Measurements from ENCODE around the gene KCNIP4. TPM values are rescaled to one million over a fixed set of nuclear protein-coding genes. Genes with fewer than 3 reads are reported as not detected.
A peak's percentile ranks its signal among the peaks of the same experiment; 100 is the strongest.

KCNIP4 gene
- total and polyA plus RNA-seq, 10 of the 15 experiments (the other 5 are each of a cell fraction or from before 2014, with no cell fraction given): 0.03 to 0.23 (median 0.13) TPM; not detected in 7

DNA sequence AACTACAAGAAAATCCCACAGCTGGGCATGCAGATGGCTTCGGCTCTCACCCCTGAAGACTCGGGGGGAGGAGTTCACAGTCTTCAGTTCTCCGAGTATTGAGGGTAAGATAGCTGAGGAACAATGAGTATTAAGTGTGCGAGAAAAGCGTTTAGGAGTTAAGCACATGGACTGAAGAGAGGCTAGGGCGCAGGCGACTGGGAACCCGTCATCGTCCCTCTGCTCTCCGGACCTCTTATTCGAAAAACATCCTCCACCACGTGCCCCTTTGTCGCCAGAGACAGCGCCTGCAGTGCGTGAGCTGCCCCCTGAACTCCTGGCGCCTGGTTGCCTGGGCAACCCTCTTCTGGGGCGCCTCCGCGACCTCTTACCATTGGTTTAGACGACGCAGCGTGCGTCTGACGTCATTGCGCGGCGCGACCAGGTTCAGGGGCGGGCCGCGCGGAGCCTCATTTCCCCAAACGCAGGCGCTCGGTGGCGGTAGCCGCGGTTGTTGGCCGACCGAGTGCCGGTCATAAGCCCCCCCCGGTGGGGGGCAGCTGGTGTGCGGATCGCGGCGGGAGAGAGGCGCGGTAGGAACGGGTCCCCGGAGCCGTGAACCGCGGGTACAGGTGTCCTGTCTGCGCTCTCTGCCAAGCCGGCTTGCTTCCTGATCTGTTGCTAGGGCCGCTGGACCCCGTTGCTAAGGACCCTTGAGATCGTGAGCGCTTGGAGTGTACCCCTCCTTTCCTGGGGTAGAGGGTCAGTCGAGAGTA lies 1248.4 kb downstream of the KCNIP4 start, which contains the start of gene PACRGL (continued):
- TF ChIP-seq ZNF217 (IDR thresholded peaks at IDR 0.05) (no peak), TBL1XR1 (IDR thresholded peaks at IDR 0.05; ENCODE audit: low read depth, low read length) (no peak), EGR1 (IDR thresholded peaks at IDR 0.05; ENCODE audit: borderline replicate concordance in 1 of 2, low read depth in 2 of 2, low read length in 2 of 2) (peak; percentile 42 to 56; a peak in 2 of 3 replicates), BHLHE40 (IDR thresholded peaks at IDR 0.05; ENCODE audit: borderline replicate concordance in 1 of 2, low read depth in 2 of 2, low read length in 1 of 2) (peak; percentile 56 to 84; a peak in 3 of 4 replicates), CHD1 (IDR thresholded peaks at IDR 0.05; ENCODE audit: low read depth, low read length) (no peak), NR2F1 (conservative IDR thresholded peaks at IDR 0.05) (peak; percentile 96), POLR2AphosphoS5 (IDR thresholded peaks at IDR 0.05; ENCODE audit: low read length) (peak; percentile 83), PML (IDR thresholded peaks at IDR 0.05; ENCODE audit: low read length) (peak; percentile 56; the same call in 1 of the 2 replicates), PKNOX1 (IDR thresholded peaks at IDR 0.05) (peak; percentile 54), IKZF1 (conservative IDR thresholded peaks at IDR 0.05) (peak; percentile 75), NR2C1 (IDR thresholded peaks at IDR 0.05) (peak; percentile 93), NFYB (IDR thresholded peaks at IDR 0.05; ENCODE audit: insufficient read depth, low read depth, low read length) (peak; percentile 82), TCF3 (IDR thresholded peaks at IDR 0.05; ENCODE audit: borderline replicate concordance, insufficient read depth, low read depth, low read length) (no peak), ETV6 (conservative IDR thresholded peaks at IDR 0.05 in 1 of 2, IDR thresholded peaks at IDR 0.05 in 1 of 2; ENCODE audit: borderline replicate concordance in 1 of 2, low read depth in 1 of 2) (no peak), CREM (IDR thresholded peaks at IDR 0.05; ENCODE audit: low read depth) (peak; percentile 97), RELA (IDR thresholded peaks at IDR 0.05; ENCODE audit: borderline replicate concordance, partially characterized antibody) (peak; percentile 39), MXI1 (IDR thresholded peaks at IDR 0.05; ENCODE audit: low read depth, low read length) (peak; percentile 97), POLR2AphosphoS2 (IDR thresholded peaks at IDR 0.05; ENCODE audit: low read depth, low read length) (peak; percentile 41; the same call in 1 of the 2 replicates), TARDBP (IDR thresholded peaks at IDR 0.05; ENCODE audit: borderline replicate concordance) (peak; percentile 17; the same call in 1 of the 2 replicates), CBX3 (IDR thresholded peaks at IDR 0.05; ENCODE audit: borderline replicate concordance, low read depth) (no peak), RELB (IDR thresholded peaks at IDR 0.05; ENCODE audit: low read depth) (peak; percentile 66; the same call in 1 of the 2 replicates)
- TF ChIP-seq, protein P1, sequence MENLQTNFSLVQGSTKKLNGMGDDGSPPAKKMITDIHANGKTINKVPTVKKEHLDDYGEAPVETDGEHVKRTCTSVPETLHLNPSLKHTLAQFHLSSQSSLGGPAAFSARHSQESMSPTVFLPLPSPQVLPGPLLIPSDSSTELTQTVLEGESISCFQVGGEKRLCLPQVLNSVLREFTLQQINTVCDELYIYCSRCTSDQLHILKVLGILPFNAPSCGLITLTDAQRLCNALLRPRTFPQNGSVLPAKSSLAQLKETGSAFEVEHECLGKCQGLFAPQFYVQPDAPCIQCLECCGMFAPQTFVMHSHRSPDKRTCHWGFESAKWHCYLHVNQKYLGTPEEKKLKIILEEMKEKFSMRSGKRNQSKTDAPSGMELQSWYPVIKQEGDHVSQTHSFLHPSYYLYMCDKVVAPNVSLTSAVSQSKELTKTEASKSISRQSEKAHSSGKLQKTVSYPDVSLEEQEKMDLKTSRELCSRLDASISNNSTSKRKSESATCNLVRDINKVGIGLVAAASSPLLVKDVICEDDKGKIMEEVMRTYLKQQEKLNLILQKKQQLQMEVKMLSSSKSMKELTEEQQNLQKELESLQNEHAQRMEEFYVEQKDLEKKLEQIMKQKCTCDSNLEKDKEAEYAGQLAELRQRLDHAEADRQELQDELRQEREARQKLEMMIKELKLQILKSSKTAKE (IDR thresholded peaks at IDR 0.05; ENCODE audit: low read depth, poor library complexity, severe bottlenecking): no peak
- TF ChIP-seq, protein P2, sequence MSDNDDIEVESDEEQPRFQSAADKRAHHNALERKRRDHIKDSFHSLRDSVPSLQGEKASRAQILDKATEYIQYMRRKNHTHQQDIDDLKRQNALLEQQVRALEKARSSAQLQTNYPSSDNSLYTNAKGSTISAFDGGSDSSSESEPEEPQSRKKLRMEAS (IDR thresholded peaks at IDR 0.05; ENCODE audit: low read depth, low read length): peak; percentile 96
- TF ChIP-seq, protein P3, sequence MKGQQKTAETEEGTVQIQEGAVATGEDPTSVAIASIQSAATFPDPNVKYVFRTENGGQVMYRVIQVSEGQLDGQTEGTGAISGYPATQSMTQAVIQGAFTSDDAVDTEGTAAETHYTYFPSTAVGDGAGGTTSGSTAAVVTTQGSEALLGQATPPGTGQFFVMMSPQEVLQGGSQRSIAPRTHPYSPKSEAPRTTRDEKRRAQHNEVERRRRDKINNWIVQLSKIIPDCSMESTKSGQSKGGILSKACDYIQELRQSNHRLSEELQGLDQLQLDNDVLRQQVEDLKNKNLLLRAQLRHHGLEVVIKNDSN (IDR thresholded peaks at IDR 0.05; ENCODE audit: borderline replicate concordance, extremely low read length, insufficient read depth, low read depth, low read length): peak; percentile 84

Data from GM12878 (cell line).